NCI-H1092 treated with DMSO at 0.1 percent for 48 hours (cell line): ENCODE data around the gene QKI.

ENCODE experiments used
- DNase-seq: peaks from one replicate; lab custom pipeline; 2025; lab: John Stamatoyannopoulos, UW

Gene QKI

DNA sequence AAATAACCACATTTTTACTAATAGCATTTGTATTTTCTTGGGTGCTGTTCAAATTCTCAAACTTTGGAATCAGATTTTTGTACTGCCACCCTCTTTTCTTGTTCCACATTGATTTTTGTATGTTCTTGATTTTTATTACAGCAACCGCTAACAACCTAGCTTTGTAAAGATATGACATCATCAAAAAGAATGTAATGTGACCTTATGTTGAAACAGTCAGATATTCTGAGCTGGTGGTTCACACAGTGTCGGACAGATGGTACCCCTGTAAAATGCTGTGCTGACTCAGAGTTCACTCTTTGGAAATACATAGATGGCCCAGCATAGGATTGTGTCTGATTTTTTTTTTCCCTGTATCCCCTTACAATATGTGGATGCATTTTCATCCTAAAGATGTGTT, 118.9 kb downstream of the QKI start:
- DNase-seq: no peak

DNA sequence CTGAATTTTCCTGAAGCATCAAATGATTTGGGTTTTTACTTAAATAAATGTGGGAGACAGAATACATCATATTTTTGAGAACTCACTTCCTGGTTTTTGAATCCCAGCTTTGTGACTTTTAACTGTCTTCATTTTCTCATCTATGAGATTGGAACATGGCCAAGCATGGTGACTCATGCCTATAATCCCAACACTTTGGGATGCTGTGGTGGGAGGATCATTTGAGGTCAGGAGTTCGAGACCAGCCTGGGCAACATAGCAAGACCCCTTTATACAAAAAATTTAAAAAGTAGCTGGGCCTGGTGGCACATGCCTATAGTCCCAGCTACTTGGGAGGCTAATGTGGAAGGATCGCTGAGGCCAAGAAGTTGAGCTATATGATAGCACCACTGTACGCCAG, 122.3 kb downstream of the QKI start:
- DNase-seq: no peak

- no peak for DNase-seq
These were observed 123.8 kb downstream of the QKI start for GRCh38 chr6:163538331-163538730.

DNA sequence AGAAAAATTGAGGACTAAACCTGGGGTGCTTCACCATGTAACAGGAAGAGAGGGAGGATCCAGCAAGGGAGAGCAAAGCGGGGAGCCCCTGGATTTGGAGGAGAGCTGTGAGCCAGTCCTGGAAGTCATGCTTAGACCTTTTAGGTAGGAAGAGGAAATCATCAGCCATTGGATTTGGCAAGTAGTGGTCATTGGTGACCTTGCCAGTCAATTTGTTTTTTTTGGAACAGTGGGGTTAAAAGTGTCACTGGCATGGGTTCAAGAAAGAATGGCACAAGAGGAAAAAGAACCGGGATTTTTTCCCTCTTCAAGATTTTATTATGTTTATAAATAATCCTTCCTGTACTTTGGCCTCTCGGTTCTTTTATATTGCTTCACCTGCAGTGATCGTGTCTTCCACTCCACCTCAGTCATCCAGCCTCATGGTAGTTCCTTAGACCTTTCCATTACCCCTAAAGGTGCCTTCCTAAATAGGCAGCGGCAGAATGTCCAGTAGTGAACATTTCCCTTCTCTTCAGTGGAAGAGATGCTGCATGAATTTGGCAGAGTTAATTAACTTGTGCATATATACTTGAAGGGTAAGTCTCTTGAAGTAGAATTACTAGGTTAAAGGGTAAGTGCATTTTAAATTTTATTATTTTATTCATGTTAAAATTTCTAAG, 124.7 kb downstream of the QKI start:
- DNase-seq: no peak

GRCh38 chr6:163543321-163543720, 128.8 kb downstream of the QKI start:
- DNase-seq: peak; percentile 53

DNA sequence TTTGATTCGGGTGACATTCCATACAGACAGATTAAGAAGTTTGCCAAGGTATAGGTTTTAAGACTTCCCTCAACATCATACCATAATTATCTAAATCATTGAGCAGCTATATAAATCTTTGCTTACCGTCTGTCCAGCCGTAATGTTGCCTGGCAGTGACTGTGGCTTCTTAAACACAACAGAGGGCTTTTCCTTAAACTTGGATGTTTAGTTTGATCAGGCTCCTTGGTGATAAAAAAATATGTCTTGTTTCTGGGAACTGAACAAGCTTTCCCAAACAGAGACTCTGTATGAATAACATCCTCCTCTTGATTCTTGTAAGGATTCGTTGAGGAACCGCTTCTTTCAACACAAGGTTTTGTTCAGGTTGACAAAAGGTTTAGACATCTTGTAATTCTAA, 130.9 kb downstream of the QKI start:
- no peak for DNase-seq

- DNase-seq: no peak
These were observed 132.8 kb downstream of the QKI start for GRCh38 chr6:163547287-163547686.

DNA sequence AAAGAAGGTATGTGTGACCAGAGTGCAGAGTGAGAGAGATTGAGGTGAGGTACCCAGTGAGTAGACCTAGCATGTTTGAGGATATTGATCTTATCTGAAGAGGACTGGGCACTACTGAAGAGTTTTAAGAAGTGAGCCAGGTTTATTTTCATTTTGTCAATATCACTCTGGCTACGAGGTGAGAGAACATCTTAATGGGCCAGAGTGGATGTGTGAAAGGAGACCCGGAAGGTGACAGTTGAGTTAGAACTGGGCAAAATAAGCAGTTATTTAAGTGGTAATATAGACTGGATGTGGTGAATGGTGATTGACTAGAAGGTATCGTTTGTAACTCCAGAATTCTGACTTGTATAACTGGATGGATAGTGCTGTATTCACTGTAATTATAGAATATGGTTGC, 134.1 kb downstream of the QKI start:
- DNase-seq: no peak

DNA sequence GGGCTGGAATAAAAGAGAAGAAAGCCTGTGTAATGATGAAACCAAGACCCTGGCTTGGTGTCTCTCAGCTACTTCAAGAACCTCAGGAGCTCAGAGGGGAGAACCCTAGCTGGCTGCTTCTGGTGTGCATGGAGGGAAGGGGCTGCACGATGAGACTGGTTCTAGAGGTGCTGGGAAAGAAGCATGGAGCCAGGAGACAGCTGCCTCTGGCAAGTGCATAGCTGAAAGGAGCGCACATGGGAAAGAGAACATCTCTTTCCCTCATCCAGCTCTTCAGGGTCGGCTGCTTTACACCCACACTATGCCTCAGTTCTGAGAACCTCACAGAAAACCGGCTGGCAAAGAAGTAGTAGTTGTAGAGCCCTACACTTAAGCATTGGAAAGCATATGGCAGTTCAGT, 139.5 kb downstream of the QKI start:
- no peak for DNase-seq

DNA sequence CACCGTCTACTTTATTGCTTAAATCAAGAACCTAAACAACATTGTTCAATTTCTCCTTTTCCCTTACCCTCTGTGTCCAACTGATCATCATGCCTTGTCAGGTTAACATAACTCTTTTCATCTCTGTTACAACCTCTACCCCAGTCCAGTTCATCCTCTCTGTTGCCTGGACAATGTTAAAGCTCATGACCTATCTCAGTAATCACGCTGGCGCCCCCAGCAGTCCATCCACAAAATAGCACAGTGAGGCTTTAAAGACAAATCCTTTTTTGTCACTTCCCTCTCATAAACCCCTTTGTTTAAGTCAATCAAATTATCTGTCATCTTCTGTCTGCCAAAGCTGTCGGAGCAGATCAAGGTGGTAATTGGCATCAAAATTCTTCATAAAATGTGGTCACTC, 140.1 kb downstream of the QKI start:
- peak; percentile 37 for DNase-seq

GRCh38 chr6:163559661-163560060, 145.1 kb downstream of the QKI start:
- no peak for DNase-seq

- DNase-seq: no peak
These were observed 148.8 kb downstream of the QKI start for GRCh38 chr6:163563318-163563717.

DNA sequence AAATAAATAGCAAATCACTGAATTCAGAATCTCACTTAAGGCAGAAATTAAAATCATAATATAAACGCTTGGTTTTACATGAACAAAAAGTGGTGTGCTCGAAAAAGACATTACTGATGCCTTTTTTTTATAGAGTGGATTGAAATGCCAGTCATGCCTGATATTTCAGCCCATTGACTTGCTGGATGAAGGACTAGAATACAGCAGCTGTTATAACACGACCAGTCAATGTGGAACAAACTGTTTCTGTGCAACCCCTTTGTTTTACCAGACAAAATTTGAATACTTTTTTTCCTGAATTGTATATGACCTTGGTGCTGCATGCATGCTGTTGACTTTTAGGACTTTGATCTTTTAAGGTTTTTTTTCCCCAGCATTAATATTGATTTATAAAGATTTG, 150.0 kb downstream of the QKI start:
- peak; percentile 24 for DNase-seq

DNA sequence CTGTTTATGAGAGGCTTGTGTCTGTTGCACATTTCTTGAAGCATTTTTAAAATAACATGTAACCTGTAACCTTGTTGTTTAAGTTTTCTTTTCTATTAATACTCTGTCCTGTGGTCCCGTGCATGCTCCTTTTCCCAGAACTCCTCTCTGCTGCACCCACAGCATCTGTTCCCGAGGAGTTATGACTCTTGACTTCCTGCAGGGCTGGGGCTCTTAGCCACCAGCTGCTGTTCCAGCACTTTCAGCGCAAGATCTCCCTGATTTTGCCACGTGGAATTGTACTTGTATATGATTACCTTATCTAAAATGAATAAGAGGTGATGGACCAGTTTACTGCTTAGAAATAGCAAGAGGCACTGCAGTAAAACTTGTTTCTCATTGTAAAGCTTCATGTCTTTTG, 150.6 kb downstream of the QKI start:
- DNase-seq: peak; percentile 35

- DNase-seq: no peak
These were observed 151.5 kb downstream of the QKI start for GRCh38 chr6:163566056-163566455.

GRCh38 chr6:163568275-163568674, 153.8 kb downstream of the QKI start:
- DNase-seq: no peak

DNA sequence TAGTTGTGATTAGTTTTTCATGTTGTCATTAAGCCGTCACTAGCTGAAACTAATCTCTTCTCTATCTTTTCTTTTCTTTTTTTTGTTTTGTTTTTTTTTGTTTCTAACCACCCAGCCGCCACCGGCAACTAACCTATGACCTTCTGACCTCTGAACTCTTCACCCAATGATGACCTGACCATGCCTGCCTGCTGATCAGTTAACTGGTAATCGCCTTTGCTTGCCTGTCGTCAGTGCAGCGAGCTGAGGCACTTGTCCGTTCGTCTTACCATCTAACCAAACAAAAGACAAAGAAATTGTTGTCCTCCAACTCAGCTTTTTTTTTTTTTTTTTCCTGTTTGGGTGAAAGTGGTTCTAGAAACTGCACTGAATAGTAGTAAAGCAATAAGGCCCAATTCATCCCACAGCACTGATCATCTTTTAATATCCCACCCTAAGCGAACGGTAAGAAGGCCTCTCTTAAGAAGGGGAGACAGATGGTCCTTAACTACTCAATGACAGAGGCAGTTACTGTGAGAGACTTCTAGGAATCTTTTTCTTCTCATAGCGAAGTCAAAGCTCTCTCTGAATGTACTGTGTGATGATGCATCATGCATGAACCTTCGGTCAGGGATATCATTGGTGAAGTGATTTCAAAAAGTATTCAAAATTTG, 156.2 kb downstream of the QKI start:
- no peak for DNase-seq

- no peak for DNase-seq
These were observed 157.2 kb downstream of the QKI start for GRCh38 chr6:163571730-163572129.

DNA sequence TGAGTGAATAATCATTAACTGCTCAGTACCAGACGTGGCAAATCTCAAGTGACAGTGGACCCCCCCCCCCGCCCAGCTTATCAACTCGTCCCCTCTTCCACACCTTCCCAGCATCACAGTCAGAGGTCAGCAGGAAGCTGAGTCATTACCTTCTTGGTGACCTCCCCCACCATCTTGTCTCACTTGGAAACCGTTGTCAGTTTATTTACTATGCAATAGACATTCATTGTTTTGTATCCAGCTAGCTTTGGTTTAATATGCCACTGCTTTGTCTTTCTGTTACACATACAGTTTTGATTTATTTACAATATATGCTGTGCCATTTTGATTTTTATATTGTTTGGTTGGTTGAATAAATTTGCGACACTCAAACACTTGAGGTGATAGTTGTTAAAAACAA, 158.1 kb downstream of the QKI start:
- DNase-seq: no peak

GRCh38 chr6:163573503-163574179, 159.1 kb downstream of the QKI start:
- DNase-seq: no peak

GRCh38 chr6:163576114-163576513, 161.6 kb downstream of the QKI start:
- DNase-seq: no peak

DNA sequence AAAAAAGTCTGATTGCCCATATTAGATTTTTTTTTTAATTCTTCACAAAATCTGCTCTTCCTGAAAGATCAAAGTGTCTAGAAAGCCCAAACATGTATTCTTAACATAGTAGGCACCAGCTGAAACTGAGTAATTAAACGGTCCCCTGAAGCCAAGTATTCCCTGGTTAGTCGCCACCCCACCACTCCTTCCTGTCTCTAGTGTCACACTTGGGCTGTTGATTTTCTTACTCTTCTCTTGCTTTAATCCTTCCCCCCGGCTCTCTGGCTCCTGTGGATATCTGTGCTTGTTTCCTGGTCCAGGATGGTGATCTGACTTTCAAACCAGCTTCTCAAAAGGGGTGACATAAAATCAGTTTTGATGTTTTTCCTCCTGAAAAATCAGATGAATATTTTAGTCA, 162.9 kb downstream of the QKI start:
- no peak for DNase-seq

DNA sequence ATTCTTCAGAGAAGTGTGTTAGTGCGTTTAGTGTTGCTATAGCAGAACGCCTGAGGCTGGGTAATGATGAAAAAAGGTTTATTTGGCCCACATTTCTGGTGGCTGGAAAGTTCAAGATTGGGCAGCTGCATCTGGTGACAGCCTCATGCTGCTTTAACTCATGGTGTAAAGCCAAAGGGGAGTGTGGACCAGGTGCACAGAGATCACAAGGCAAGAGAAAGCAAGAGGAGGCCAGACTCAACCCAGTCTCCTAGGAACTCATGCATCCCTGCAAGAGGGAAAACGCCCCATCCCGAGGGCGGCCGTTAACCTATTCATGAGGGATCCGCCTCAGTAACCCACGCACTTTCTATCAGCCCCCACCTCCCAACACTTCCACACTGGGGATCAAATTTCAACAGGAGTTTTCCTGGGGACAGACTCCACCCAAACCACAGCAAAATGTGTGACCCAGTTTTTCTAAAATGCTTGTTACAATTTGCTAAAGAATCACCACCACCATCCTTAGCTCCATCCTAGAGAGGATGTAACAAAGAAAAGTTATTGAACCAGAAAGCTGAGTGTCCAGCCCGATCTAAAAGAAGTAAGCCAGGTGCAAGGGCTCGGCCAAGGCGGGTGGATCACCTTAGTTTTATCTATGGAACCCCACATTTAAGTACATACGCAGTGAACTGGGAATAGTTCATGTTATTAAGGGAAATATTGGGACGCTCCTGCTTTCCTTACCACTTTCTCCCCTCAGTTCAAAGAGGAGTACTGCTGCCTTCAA, 164.8 kb downstream of the QKI start:
- no peak for DNase-seq
